Measurements from ENCODE around the gene DCDC2.

- TF ChIP-seq POLR2AphosphoS5 (IDR thresholded peaks at IDR 0.05; ENCODE audit: low read depth, low read length) (no peak), REST (IDR thresholded peaks at IDR 0.05; ENCODE audit: insufficient read depth in 1 of 2, low read depth in 2 of 2, low read length in 2 of 2) (no peak), SIN3A (IDR thresholded peaks at IDR 0.05; ENCODE audit: borderline replicate concordance, insufficient read depth, low read length) (no peak), TAF1 (IDR thresholded peaks at IDR 0.05; ENCODE audit: borderline replicate concordance, insufficient read depth, low read length) (no peak), FOXP2 (optimal IDR thresholded peaks at IDR 0.05; ENCODE audit: borderline replicate concordance, extremely low read depth, extremely low read length, insufficient read depth) (no peak)
Observed at GRCh38 chr6:24146871-24147270, 211.0 kb downstream of the DCDC2 start.

Data from PFSK-1 (cell line).